HEK293 (cell line): Measurements from ENCODE around the gene HTT.

ENCODE experiments used
- CTCF ChIA-PET: fragments of 350-600 bp; formaldehyde crosslinking; extraction: SDS; loops from one replicate; lab custom pipeline; 2021; ENCODE audit warnings: antibody characterized with exemption; lab: Yijun Ruan, JAX
- POLR2A ChIA-PET: fragments of 300-600 bp; formaldehyde crosslinking; extraction: SDS; loops from one replicate; lab custom pipeline; 2020; ENCODE audit warnings: antibody characterized with exemption, inconsistent platforms; lab: Yijun Ruan, JAX
- H3K27ac ChIP-seq: fragments of 200-500 bp; sonication (Bioruptor generic); 2 replicates; pipeline ENCODE4 v1.5.1; 2014; ENCODE audit warnings: low read depth, low read length, control low read depth, inconsistent platforms; ENCODE audit errors: extremely low read depth
- H3K36me3 ChIP-seq, 2 experiments: fragments of 200-500 bp in 1 of 2; sonication (Bioruptor generic) in 1 of 2; 1 replicate in 1 of 2; 2 replicates in 1 of 2; pipeline ENCODE4 v1.5.1; 2014 to 2017; ENCODE audit warnings: inconsistent platforms in 2 of 2, low read length in 2 of 2; ENCODE audit not compliant: control insufficient read depth in 2 of 2, insufficient read depth in 1 of 2
- H3K4me1 ChIP-seq: fragments of 200-500 bp; sonication (Bioruptor generic); 2 replicates; pipeline ENCODE4 v1.5.1; 2014; ENCODE audit warnings: mild to moderate bottlenecking, low read length, inconsistent platforms; ENCODE audit not compliant: control insufficient read depth, insufficient read depth
- H3K4me3 ChIP-seq: 2 replicates; pipeline ENCODE4 v1.5.1; 2011; ENCODE audit warnings: low read depth, mild to moderate bottlenecking, control low read depth, low read length, moderate library complexity
- H3K9me3 ChIP-seq: fragments of 200-500 bp; sonication (Bioruptor generic); 2 replicates; pipeline ENCODE4 v1.5.1; 2014; ENCODE audit warnings: low read depth, low read length, inconsistent platforms; ENCODE audit not compliant: control insufficient read depth, insufficient read depth
- BCL11B ChIP-seq: fragments of 450-650 bp; formaldehyde crosslinking; IDR thresholded peaks from 2 replicates; pipeline ENCODE4 v1.5.1; 2016; ENCODE audit warnings: low read depth, missing biosample characterization, missing genetic modification characterization
- BCL6B ChIP-seq: fragments of 450-650 bp; formaldehyde crosslinking; IDR thresholded peaks from 2 replicates; pipeline ENCODE4 v1.5.1; 2017; ENCODE audit warnings: missing biosample characterization, missing genetic modification characterization
- IKZF3 ChIP-seq: fragments of 450-650 bp; IDR thresholded peaks from 2 replicates; pipeline ENCODE4 v1.5.0; 2018; ENCODE audit warnings: missing biosample characterization, mild to moderate bottlenecking, missing genetic modification characterization, moderate library complexity
- INSM2 ChIP-seq: fragments of 450-650 bp; formaldehyde crosslinking; IDR thresholded peaks from 2 replicates; pipeline ENCODE4 v1.5.1; 2016; ENCODE audit warnings: missing biosample characterization, missing genetic modification characterization
- PBX3 ChIP-seq: sonication (generic); formaldehyde crosslinking; IDR thresholded peaks from 2 replicates; pipeline ENCODE4 v1.8.1; 2022; ENCODE audit warnings: mild to moderate bottlenecking, moderate library complexity, missing genetic modification reagents
- REST ChIP-seq: fragments of 450-650 bp; formaldehyde crosslinking; IDR thresholded peaks from 2 replicates; pipeline ENCODE4 v1.5.1; 2016; ENCODE audit warnings: missing biosample characterization, missing genetic modification characterization
- ZBTB10 ChIP-seq: fragments of 450-650 bp; formaldehyde crosslinking; IDR thresholded peaks from 2 replicates; pipeline ENCODE4 v1.5.1; 2016; ENCODE audit warnings: missing biosample characterization, missing genetic modification characterization
- ZBTB21 ChIP-seq: fragments of 450-650 bp; formaldehyde crosslinking; IDR thresholded peaks from 2 replicates; pipeline ENCODE4 v1.5.1; 2017; ENCODE audit warnings: missing biosample characterization, missing genetic modification characterization
- ZBTB26 ChIP-seq: fragments of 450-650 bp; formaldehyde crosslinking; optimal IDR thresholded peaks from 2 replicates; pipeline ENCODE3; 2016; ENCODE audit warnings: missing biosample characterization, mild to moderate bottlenecking, missing genetic modification characterization
- ZNF133 ChIP-seq: fragments of 450-650 bp; formaldehyde crosslinking; IDR thresholded peaks from 2 replicates; pipeline ENCODE4 v1.5.1; 2016; ENCODE audit warnings: missing biosample characterization, missing genetic modification characterization
- ZNF214 ChIP-seq: fragments of 450-650 bp; formaldehyde crosslinking; IDR thresholded peaks from 2 replicates; pipeline ENCODE4 v1.5.1; 2017; ENCODE audit warnings: missing biosample characterization, mild to moderate bottlenecking, missing genetic modification characterization, borderline replicate concordance
- ZNF223 ChIP-seq: fragments of 450-650 bp; formaldehyde crosslinking; IDR thresholded peaks from 2 replicates; pipeline ENCODE4 v1.5.1; 2016; ENCODE audit warnings: missing biosample characterization, missing genetic modification characterization
- ZNF292 ChIP-seq: fragments of 450-650 bp; formaldehyde crosslinking; IDR thresholded peaks from 2 replicates; pipeline ENCODE4 v1.5.1; 2016; ENCODE audit warnings: low read depth, missing biosample characterization, missing genetic modification characterization, borderline replicate concordance
- ZNF341 ChIP-seq: fragments of 450-650 bp; formaldehyde crosslinking; IDR thresholded peaks from 2 replicates; pipeline ENCODE4; 2016; ENCODE audit warnings: low read depth, missing biosample characterization, missing genetic modification characterization
- ZNF561 ChIP-seq: fragments of 450-650 bp; IDR thresholded peaks from 2 replicates; pipeline ENCODE4 v1.5.1; 2018; ENCODE audit warnings: missing biosample characterization, missing genetic modification characterization, borderline replicate concordance
- ZNF660 ChIP-seq: fragments of 450-650 bp; IDR thresholded peaks from 2 replicates; pipeline ENCODE4 v1.5.1; 2018; ENCODE audit warnings: missing biosample characterization, mild to moderate bottlenecking, missing genetic modification characterization
- ZNF704 ChIP-seq: fragments of 450-650 bp; formaldehyde crosslinking; IDR thresholded peaks from 2 replicates; pipeline ENCODE4 v1.5.1; 2016; ENCODE audit warnings: missing biosample characterization, missing genetic modification characterization

The HTT gene

GRCh38 chr4:3108211-3108610 lies 33.7 kb downstream of the HTT start (continued):
- TF ChIP-seq BCL6B (tag by site-specific recombination): no peak
- no peak for TF ChIP-seq ZBTB21
- no peak for TF ChIP-seq PBX3
- no peak for TF ChIP-seq ZNF341 (tag by site-specific recombination)
- no peak for TF ChIP-seq ZNF292
- TF ChIP-seq ZNF214 (tag by site-specific recombination): no peak
- TF ChIP-seq ZNF223 (tag by site-specific recombination): no peak
- no peak for TF ChIP-seq ZNF704 (tag by site-specific recombination)
- TF ChIP-seq IKZF3 (tag by site-specific recombination): no peak
- TF ChIP-seq BCL11B (tag by site-specific recombination): no peak

- H3K9me3 ChIP-seq: no peaks in the 10 kb centered on the region
- ChIA-PET POLR2A (no interaction called here), CTCF (no interaction called here)
- H3K27ac ChIP-seq: no peak overlapping the region
- no peaks in the 10 kb centered on the region for H3K4me1 ChIP-seq
- H3K4me3 ChIP-seq: no peak overlapping the region
- H3K36me3 ChIP-seq: peaks cover 5 to 91% of the 10 kb centered on the region in 2 experiments
- TF ChIP-seq ZBTB26 (tag by site-specific recombination) (no peak), INSM2 (tag by site-specific recombination) (no peak), ZBTB10 (no peak), ZNF660 (tag by site-specific recombination) (no peak), ZNF561 (no peak), REST (tag by site-specific recombination) (no peak), ZNF133 (tag by site-specific recombination) (no peak)
Observed at GRCh38 chr4:3111461-3111860, 37.0 kb downstream of the HTT start.
